SIG-M5 treated with dmso at 0.1 percent for 504 hours (cell line): ENCODE data around the gene CAMTA1.

Source experiments
- DNase-seq: peaks from one replicate; lab custom pipeline; 2025; ENCODE audit not compliant: unreplicated experiment; lab: John Stamatoyannopoulos, UW

Gene CAMTA1

DNA sequence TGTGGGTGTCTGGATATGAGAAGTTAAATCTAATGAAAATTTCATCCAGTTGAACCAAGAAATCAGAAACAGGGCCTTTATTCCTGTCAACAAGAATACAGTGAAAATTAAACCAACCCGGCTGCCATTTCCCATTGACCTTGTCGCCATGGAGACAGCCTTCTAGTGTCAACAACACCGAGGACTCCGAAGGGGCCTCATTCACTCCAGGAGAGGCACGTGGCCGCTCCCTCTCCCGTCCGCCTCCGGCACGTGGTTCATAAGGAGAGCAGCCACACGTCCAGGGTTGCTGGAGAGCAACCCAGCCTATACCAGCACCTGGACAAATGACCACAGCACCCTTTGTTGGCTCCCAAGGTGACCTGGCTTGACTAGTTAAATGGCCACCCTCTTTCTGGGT lies 865.5 kb downstream of the CAMTA1 start:
- DNase-seq: no peak

GRCh38 chr1:7651203-7651602 lies 865.9 kb downstream of the CAMTA1 start:
- DNase-seq: no peak

GRCh38 chr1:7652061-7652460 lies 866.8 kb downstream of the CAMTA1 start:
- no peak for DNase-seq

- no peak for DNase-seq
Observed at GRCh38 chr1:7652515-7653098, 867.4 kb downstream of the CAMTA1 start.

DNA sequence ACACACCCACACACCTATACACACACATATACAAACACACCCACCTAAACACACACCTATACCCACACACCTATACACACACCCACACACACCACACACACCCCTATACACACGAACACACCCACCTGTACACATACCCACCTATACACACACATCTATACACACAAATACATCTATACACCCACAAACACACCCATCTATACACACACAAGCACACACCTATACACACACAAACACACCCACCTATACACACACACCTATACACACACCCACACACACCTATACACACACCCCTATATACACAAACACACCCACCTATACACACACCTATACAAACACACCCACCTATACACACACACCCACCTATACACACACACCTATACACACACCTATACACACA lies 869.5 kb downstream of the CAMTA1 start:
- DNase-seq: no peak

- no peak for DNase-seq
Observed at GRCh38 chr1:7655354-7655753, 870.1 kb downstream of the CAMTA1 start.

- no peak for DNase-seq
Observed at GRCh38 chr1:7656557-7657215, 871.4 kb downstream of the CAMTA1 start.

DNA sequence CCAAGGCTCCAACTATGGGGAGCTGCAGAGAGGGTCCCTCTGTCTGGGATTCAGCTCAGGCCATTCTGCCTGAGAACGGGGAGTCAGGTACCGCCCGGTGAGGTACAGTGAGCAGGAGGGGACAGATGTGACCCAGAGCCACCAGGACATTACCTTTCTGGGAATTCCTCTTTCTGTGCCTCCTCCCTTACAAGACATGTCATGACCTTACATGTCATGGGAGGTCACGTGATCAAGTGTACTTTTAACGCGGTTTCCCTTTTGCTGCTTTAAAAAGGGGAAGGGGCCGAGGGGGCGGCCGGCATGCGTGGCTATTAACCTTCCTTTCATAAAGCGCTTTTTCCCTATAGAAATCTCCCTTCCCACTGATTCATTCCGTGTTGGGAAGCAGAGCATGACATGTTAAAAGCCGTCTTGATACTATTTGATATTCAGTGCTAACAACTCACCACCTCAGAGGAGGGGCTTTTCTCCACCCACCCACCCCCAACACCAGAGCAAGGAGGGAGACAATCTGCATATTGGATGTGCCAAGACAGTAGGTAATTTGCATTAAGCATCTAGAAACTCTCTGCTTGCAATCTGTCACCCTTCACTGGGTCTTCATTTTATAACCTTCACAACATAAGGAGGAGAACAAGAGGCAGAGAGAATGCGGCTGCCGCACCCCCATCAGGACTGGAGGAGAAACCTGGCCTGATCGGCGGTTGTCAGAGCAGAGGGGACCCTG lies 872.2 kb downstream of the CAMTA1 start:
- DNase-seq: no peak

DNA sequence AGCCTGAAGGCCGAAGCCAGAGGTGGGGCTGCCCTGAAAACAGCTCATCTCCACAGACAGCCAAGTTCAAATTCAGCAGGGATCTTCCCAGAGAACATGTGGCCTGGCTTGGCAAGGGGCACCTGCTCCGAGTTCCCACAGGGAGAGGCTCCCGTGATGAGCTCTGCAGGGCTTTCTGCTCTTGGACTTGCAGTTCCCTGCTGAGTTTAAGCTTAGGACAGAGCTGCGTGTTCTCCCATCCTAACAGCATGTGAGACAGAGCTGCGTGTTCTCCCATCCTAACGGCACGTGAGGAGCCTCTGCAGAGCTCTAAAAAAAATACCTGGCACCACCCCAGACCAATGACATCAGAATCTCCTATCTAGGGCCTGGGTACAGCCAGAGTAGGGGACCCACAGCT lies 872.8 kb downstream of the CAMTA1 start:
- DNase-seq: no peak

- DNase-seq: no peak
Observed at GRCh38 chr1:7659514-7659913, 874.3 kb downstream of the CAMTA1 start.

DNA sequence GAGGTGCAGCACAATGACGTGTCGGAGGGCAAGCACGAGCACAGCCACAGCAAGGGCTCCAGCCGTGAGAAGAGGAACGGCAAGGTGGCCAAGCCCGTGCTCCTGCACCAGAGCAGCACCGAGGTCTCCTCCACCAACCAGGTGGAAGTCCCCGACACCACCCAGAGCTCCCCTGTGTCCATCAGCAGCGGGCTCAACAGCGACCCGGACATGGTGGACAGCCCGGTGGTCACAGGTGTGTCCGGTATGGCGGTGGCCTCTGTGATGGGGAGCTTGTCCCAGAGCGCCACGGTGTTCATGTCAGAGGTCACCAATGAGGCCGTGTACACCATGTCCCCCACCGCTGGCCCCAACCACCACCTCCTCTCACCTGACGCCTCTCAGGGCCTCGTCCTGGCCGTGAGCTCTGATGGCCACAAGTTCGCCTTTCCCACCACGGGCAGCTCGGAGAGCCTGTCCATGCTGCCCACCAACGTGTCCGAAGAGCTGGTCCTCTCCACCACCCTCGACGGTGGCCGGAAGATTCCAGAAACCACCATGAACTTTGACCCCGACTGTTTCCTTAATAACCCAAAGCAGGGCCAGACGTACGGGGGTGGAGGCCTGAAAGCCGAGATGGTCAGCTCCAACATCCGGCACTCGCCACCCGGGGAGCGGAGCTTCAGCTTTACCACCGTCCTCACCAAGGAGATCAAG lies 878.3 kb downstream of the CAMTA1 start:
- DNase-seq: no peak

DNA sequence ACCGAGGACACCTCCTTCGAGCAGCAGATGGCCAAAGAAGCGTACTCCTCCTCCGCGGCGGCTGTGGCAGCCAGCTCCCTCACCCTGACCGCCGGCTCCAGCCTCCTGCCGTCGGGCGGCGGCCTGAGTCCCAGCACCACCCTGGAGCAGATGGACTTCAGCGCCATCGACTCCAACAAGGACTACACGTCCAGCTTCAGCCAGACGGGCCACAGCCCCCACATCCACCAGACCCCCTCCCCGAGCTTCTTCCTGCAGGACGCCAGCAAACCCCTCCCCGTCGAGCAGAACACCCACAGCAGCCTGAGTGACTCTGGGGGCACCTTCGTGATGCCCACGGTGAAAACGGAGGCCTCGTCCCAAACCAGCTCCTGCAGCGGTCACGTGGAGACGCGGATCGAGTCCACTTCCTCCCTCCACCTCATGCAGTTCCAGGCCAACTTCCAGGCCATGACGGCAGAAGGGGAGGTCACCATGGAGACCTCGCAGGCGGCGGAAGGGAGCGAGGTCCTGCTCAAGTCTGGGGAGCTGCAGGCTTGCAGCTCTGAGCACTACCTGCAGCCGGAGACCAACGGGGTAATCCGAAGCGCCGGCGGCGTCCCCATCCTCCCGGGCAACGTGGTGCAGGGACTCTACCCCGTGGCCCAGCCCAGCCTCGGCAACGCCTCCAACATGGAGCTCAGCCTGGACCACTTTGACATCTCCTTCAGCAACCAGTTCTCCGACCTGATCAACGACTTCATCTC lies 879.1 kb downstream of the CAMTA1 start:
- DNase-seq: no peak

- no peak for DNase-seq
Observed at GRCh38 chr1:7664893-7665250, 879.6 kb downstream of the CAMTA1 start.

GRCh38 chr1:7666249-7666648 lies 881.0 kb downstream of the CAMTA1 start:
- DNase-seq: no peak

DNA sequence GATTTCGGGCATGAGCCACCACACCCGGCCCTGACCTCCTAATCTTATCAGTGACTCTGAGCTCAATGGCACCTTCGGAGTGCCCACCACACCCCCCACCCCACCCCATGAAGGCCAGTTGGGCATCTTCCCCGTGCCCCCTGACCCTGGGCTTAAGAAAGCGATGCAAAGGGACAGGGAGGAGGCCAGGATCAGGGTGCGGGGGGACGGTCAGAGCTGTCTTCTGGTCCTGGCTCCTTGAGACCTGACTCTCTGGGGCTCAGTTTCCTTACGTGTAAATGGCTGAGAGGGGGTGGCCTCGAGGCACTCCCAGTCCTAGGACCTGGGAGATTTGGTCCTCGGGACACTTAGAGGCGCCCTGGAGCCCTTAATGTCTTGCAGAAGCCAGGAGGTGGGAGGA lies 881.9 kb downstream of the CAMTA1 start:
- DNase-seq: no peak

GRCh38 chr1:7667625-7668218 lies 882.5 kb downstream of the CAMTA1 start:
- peak; percentile 57 for DNase-seq

DNA sequence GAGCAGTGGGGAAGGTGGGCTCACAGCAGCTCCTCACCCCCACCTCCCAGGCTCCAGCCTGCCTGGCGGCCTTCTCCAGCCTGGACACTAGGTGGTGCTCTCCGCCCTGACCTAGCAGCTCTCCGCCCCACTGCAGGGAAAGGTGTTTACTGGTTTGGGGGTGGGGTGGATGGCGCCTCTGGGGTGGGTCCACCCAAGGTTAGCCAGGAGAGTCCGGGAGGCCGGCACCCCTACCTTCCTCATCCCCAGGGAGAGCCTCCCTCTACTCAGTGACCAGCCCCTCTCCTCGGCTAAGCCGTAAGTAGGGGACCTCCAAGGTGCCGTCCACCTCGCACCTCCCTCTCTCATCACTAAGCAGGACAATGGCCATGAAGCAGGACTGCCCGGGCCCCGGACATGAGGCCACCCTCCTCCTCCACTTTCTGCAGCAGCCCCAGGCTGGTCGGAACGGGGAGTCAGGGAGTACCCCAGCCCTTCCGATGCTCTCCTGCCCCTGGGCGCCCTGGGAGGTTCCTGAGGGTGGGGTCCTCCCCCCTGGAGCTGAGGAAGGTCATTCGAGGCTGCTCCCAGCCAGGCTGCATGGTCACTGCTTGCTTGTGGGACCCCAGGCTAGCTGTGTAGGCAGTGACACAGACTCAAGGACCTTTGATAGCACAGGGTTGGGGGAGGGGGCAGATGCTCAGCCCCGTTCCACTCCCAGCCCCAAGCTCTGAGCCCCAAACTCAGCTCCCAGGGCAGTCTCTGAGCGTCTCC lies 884.5 kb downstream of the CAMTA1 start:
- DNase-seq: peak; percentile 18

- DNase-seq: no peak
Observed at GRCh38 chr1:7670334-7671145, 885.3 kb downstream of the CAMTA1 start.

- DNase-seq: no peak
Observed at GRCh38 chr1:7671146-7671465, 885.9 kb downstream of the CAMTA1 start.
